DOHH2 (cell line): ENCODE measurements around the gene PTRHD1.
"Not testable (repeated sequence)": the region's sequence is repeated elsewhere in the genome, so short reads cannot be mapped to it uniquely, and the experiment has no call there.

Source experiments
- H3F3A ChIP-seq: fragments of 200-600 bp; sonication (generic), shearing (Covaris generic); 2 replicates; pipeline ENCODE4 v1.6.0; 2016; ENCODE audit warnings: antibody characterized with exemption, mild to moderate bottlenecking; ENCODE audit not compliant: control insufficient read depth, insufficient read depth
- H3K27ac ChIP-seq: fragments of 200-600 bp; sonication (generic); 2 replicates; pipeline ENCODE4 v1.5.1; 2014; ENCODE audit warnings: low read depth, mild to moderate bottlenecking, low read length, moderate library complexity
- H3K27me3 ChIP-seq: fragments of 200-600 bp; sonication (generic); 2 replicates; pipeline ENCODE4 v1.6.1; 2014; ENCODE audit warnings: mild to moderate bottlenecking, low read length, mixed read lengths; ENCODE audit not compliant: control insufficient read depth
- H3K36me3 ChIP-seq: fragments of 200-600 bp; sonication (generic); 2 replicates; pipeline ENCODE4 v1.6.1; 2014; ENCODE audit warnings: mild to moderate bottlenecking, low read length, moderate library complexity, mixed read lengths; ENCODE audit not compliant: control insufficient read depth
- H3K4me1 ChIP-seq: fragments of 200-600 bp; sonication (generic); 2 replicates; pipeline ENCODE4 v1.6.1; 2014; ENCODE audit warnings: mild to moderate bottlenecking, low read length, mixed read lengths; ENCODE audit not compliant: control insufficient read depth
- H3K4me2 ChIP-seq: fragments of 200-600 bp; sonication (generic); 2 replicates; pipeline ENCODE4 v1.6.0; 2014; ENCODE audit warnings: mild to moderate bottlenecking, low read length, moderate library complexity
- H3K4me3 ChIP-seq: fragments of 200-600 bp; sonication (generic); 2 replicates; pipeline ENCODE4 v1.5.1; 2014; ENCODE audit warnings: mild to moderate bottlenecking, low read length, mixed read lengths
- H3K79me2 ChIP-seq: fragments of 200-600 bp; sonication (generic); 2 replicates; pipeline ENCODE4 v1.6.1; 2014; ENCODE audit warnings: mild to moderate bottlenecking, low read length, mixed read lengths; ENCODE audit not compliant: control insufficient read depth
- H3K9me2 ChIP-seq: fragments of 200-600 bp; sonication (generic); replicated peaks from 2 replicates; pipeline ENCODE4 v1.6.1; 2014; ENCODE audit warnings: mild to moderate bottlenecking, low read length, mixed read lengths; ENCODE audit not compliant: control insufficient read depth
- H3K9me3 ChIP-seq: fragments of 200-600 bp; sonication (generic); 2 replicates; pipeline ENCODE4 v1.6.1; 2014; ENCODE audit warnings: antibody characterized with exemption, low read length, mixed read lengths; ENCODE audit not compliant: control insufficient read depth, insufficient read depth
- H4K20me1 ChIP-seq: fragments of 200-600 bp; sonication (generic); 2 replicates; pipeline ENCODE4 v1.6.0; 2014; ENCODE audit warnings: low read depth, mild to moderate bottlenecking, antibody characterized with exemption, low read length, moderate library complexity; ENCODE audit not compliant: control insufficient read depth, insufficient read depth
- CTCF ChIP-seq: fragments of 200-600 bp; sonication (generic); IDR thresholded peaks from one replicate; pipeline ENCODE4 v1.5.1; 2014; ENCODE audit warnings: antibody characterized with exemption, mild to moderate bottlenecking, low read depth, low read length; ENCODE audit not compliant: poor library complexity, severe bottlenecking
- EZH2phosphoT487 ChIP-seq: fragments of 200-600 bp; sonication (generic); IDR thresholded peaks from 2 replicates; pipeline ENCODE4 v1.6.1; 2017; ENCODE audit warnings: borderline replicate concordance, mild to moderate bottlenecking, antibody characterized with exemption, low read length, moderate library complexity, mixed read lengths

Gene PTRHD1

GRCh38 chr2:24813691-24814137 is 20.5 kb upstream of the PTRHD1 start:
- H3F3A ChIP-seq, result peaks cover 11% of the 10 kb centered on the region
- H3K27me3 ChIP-seq, result no peaks in the 10 kb centered on the region
- peaks cover 56% of the 10 kb centered on the region for H3K79me2 ChIP-seq
- TF ChIP-seq CTCF, result no peak
- no peak for TF ChIP-seq EZH2phosphoT487
- H3K4me1 ChIP-seq, result no peaks in the 10 kb centered on the region
- peaks cover 6% of the 10 kb centered on the region; the same call in 1 of the 2 replicates for H4K20me1 ChIP-seq
- H3K4me2 ChIP-seq, result no peak overlapping the region
- no peak overlapping the region for H3K4me3 ChIP-seq
- H3K9me3 ChIP-seq, result no peaks in the 10 kb centered on the region
- H3K9me2 ChIP-seq, result no peaks in the 10 kb centered on the region
- no peak overlapping the region for H3K27ac ChIP-seq
- H3K36me3 ChIP-seq, result peaks cover 80% of the 10 kb centered on the region

- H4K20me1 ChIP-seq, result peaks cover 6% of the 10 kb centered on the region; the same call in 1 of the 2 replicates
- no peak overlapping the region for H3K4me3 ChIP-seq
- TF ChIP-seq EZH2phosphoT487 (no peak), CTCF (no peak)
- H3K79me2 ChIP-seq, result peaks cover 88% of the 10 kb centered on the region
- H3K9me2 ChIP-seq, result no peaks in the 10 kb centered on the region
- no peaks in the 10 kb centered on the region for H3K9me3 ChIP-seq
- H3K36me3 ChIP-seq, result peaks cover 57% of the 10 kb centered on the region
- no peak overlapping the region for H3K4me2 ChIP-seq
- no peak overlapping the region for H3K27ac ChIP-seq
- no peaks in the 10 kb centered on the region for H3K4me1 ChIP-seq
- H3K27me3 ChIP-seq, result no peaks in the 10 kb centered on the region
- H3F3A ChIP-seq, result peaks cover 13% of the 10 kb centered on the region
Measured at GRCh38 chr2:24809316-24810007, 16.3 kb upstream of the PTRHD1 start.

- H4K20me1 ChIP-seq, result no peaks in the 10 kb centered on the region
- H3K27ac ChIP-seq, result no peak overlapping the region
- peaks cover 65% of the 10 kb centered on the region for H3K79me2 ChIP-seq
- H3F3A ChIP-seq, result peaks cover 13% of the 10 kb centered on the region
- TF ChIP-seq EZH2phosphoT487 (no peak), CTCF (no peak)
- peaks cover 31% of the 10 kb centered on the region for H3K36me3 ChIP-seq
- no peaks in the 10 kb centered on the region for H3K9me2 ChIP-seq
- no peak overlapping the region for H3K4me3 ChIP-seq
- no peaks in the 10 kb centered on the region for H3K4me1 ChIP-seq
- no peak overlapping the region for H3K4me2 ChIP-seq
- H3K9me3 ChIP-seq, result no peaks in the 10 kb centered on the region
- no peaks in the 10 kb centered on the region for H3K27me3 ChIP-seq
Measured at GRCh38 chr2:24806661-24807036, 13.5 kb upstream of the PTRHD1 start.

- H3K4me2 ChIP-seq, H3K9me2 ChIP-seq, H3K4me1 ChIP-seq, H4K20me1 ChIP-seq, H3K27me3 ChIP-seq, H3K27ac ChIP-seq, H3K9me3 ChIP-seq, H3K4me3 ChIP-seq: not testable (repeated sequence)
- H3F3A ChIP-seq, result peaks cover 13% of the 10 kb centered on the region
- H3K79me2 ChIP-seq, result peaks cover 64% of the 10 kb centered on the region
- peaks cover 31% of the 10 kb centered on the region for H3K36me3 ChIP-seq
Measured at GRCh38 chr2:24805811-24806660, 12.8 kb upstream of the PTRHD1 start.

GRCh38 chr2:24800487-24800886 is 7.3 kb upstream of the PTRHD1 start:
- H4K20me1 ChIP-seq, H3K27me3 ChIP-seq, H3K4me3 ChIP-seq, H3K27ac ChIP-seq, H3K4me2 ChIP-seq, H3K4me1 ChIP-seq, H3F3A ChIP-seq, H3K9me3 ChIP-seq, H3K9me2 ChIP-seq: not testable (repeated sequence)
- Histone ChIP-seq H3K36me3 (peaks cover 46% of the 10 kb centered on the region), H3K79me2 (peaks cover 56% of the 10 kb centered on the region)
